Loucy (cell line): ENCODE results near the gene CLCN6.

Experiments used
- CTCF ChIP-seq: fragments of 200-600 bp; sonication (generic); conservative IDR thresholded peaks from 2 replicates; pipeline ENCODE4 v1.5.1; 2014; ENCODE audit warnings: mild to moderate bottlenecking, antibody characterized with exemption, low read length
- EZH2phosphoT487 ChIP-seq: fragments of 200-600 bp; IDR thresholded peaks from 2 replicates; pipeline ENCODE4 v1.6.1; 2018; ENCODE audit warnings: antibody characterized with exemption, mild to moderate bottlenecking, moderate library complexity, borderline replicate concordance

DNA sequence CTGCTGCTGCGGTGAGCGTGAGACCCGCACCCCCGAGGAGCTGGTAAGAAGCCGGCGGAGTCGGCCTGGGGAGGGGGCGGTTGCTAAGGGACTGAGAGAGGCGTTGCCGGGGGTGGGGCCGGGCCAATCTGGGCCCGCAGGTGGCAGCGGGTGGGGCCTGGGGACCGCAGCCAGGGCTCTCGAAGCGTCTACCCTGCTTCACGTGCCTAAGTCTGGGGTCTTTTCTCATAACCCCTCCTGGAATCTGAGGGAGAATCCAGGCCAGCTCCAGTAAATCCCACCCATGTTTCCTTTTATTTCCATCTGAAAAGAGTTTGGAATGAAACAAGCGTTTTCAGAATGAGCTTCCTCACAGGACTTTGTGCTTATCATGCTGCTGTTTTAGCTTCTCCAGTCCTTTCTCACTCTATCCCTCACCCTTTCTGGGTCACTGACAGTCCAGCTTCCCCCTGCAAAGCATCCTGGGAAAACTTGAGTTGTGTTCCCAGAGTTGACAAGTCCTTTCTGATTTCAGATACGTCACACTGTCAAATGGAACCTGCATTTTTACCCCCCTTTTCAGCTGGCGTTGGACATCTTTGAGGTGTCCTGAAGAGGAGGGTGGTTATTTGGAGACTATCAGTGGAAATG lies 431 bp downstream of the CLCN6 start:
- TF ChIP-seq CTCF (no peak), EZH2phosphoT487 (no peak)
